ENCODE measurements around the gene SRGAP3.

Gene SRGAP3

GRCh38 chr3:9229325-9229724 is 20.1 kb downstream of the SRGAP3 start:
- H3K4me1 ChIP-seq: peaks cover 4% of the 10 kb centered on the region; the same call in 1 of the 2 replicates
- no peak overlapping the region for H3K4me3 ChIP-seq
- no peaks in the 10 kb centered on the region for H3K27me3 ChIP-seq (ENCODE audit: low read depth)
- H3K9me3 ChIP-seq: no peaks in the 10 kb centered on the region
- in situ Hi-C loops (cut with MboI; ENCODE audit: low sequenced_read_pairs): no loop called here
- no peak for DNase-seq (ENCODE audit: low spot score in 2 of 2)
- H3K36me3 ChIP-seq (replicated peaks): no peaks in the 10 kb centered on the region

GRCh38 chr3:9226326-9226725 is 23.1 kb downstream of the SRGAP3 start:
- Histone ChIP-seq H3K4me1 (peaks cover 4% of the 10 kb centered on the region; the same call in 1 of the 2 replicates), H3K9me3 (no peaks in the 10 kb centered on the region), H3K27me3 (ENCODE audit: low read depth) (no peaks in the 10 kb centered on the region), H3K4me3 (no peak overlapping the region), H3K36me3 (replicated peaks) (no peaks in the 10 kb centered on the region)
- in situ Hi-C loops (cut with MboI; ENCODE audit: low sequenced_read_pairs): no loop called here
- no peak for DNase-seq (ENCODE audit: low spot score in 2 of 2)

GRCh38 chr3:9225268-9225667 is 24.2 kb downstream of the SRGAP3 start:
- in situ Hi-C loops (cut with MboI; ENCODE audit: low sequenced_read_pairs): no loop called here
- Histone ChIP-seq H3K27me3 (ENCODE audit: low read depth) (no peaks in the 10 kb centered on the region), H3K9me3 (no peaks in the 10 kb centered on the region), H3K36me3 (replicated peaks) (no peaks in the 10 kb centered on the region), H3K4me1 (peaks cover 4% of the 10 kb centered on the region; the same call in 1 of the 2 replicates), H3K4me3 (no peak overlapping the region)
- DNase-seq (ENCODE audit: low spot score in 2 of 2): no peak

GRCh38 chr3:9224490-9224889 is 25.0 kb downstream of the SRGAP3 start:
- no peaks in the 10 kb centered on the region for H3K9me3 ChIP-seq
- in situ Hi-C loops (cut with MboI; ENCODE audit: low sequenced_read_pairs): no loop called here
- no peak for DNase-seq (ENCODE audit: low spot score in 2 of 2)
- H3K4me3 ChIP-seq: no peak overlapping the region
- no peaks in the 10 kb centered on the region for H3K36me3 ChIP-seq (replicated peaks)
- peaks cover 4% of the 10 kb centered on the region; the same call in 1 of the 2 replicates for H3K4me1 ChIP-seq
- no peaks in the 10 kb centered on the region for H3K27me3 ChIP-seq (ENCODE audit: low read depth)

GRCh38 chr3:9223672-9224071 is 25.8 kb downstream of the SRGAP3 start:
- H3K4me3 ChIP-seq: no peak overlapping the region
- no peak for DNase-seq (ENCODE audit: low spot score in 2 of 2)
- H3K9me3 ChIP-seq: no peaks in the 10 kb centered on the region
- no peaks in the 10 kb centered on the region for H3K27me3 ChIP-seq (ENCODE audit: low read depth)
- H3K4me1 ChIP-seq: peaks cover 4% of the 10 kb centered on the region; the same call in 1 of the 2 replicates
- in situ Hi-C loops (cut with MboI; ENCODE audit: low sequenced_read_pairs): no loop called here
- H3K36me3 ChIP-seq (replicated peaks): no peaks in the 10 kb centered on the region

- Histone ChIP-seq H3K27me3 (ENCODE audit: low read depth) (no peaks in the 10 kb centered on the region), H3K4me3 (no peak overlapping the region), H3K9me3 (no peaks in the 10 kb centered on the region), H3K4me1 (peaks cover 4% of the 10 kb centered on the region; the same call in 1 of the 2 replicates), H3K36me3 (replicated peaks) (no peaks in the 10 kb centered on the region)
- no peak for DNase-seq (ENCODE audit: low spot score in 2 of 2)
- in situ Hi-C loops (cut with MboI; ENCODE audit: low sequenced_read_pairs): no loop called here
Observed at GRCh38 chr3:9222956-9223639, 26.3 kb downstream of the SRGAP3 start.

- no peaks in the 10 kb centered on the region for H3K27me3 ChIP-seq (ENCODE audit: low read depth)
Observed at GRCh38 chr3:9222049-9222448, 27.4 kb downstream of the SRGAP3 start.

GRCh38 chr3:9218514-9218846 is 31.0 kb downstream of the SRGAP3 start:
- Histone ChIP-seq H3K4me3 (no peak overlapping the region), H3K27me3 (ENCODE audit: low read depth) (no peaks in the 10 kb centered on the region), H3K9me3 (no peaks in the 10 kb centered on the region), H3K36me3 (replicated peaks) (no peaks in the 10 kb centered on the region), H3K4me1 (peaks cover 5% of the 10 kb centered on the region)
- no peak for DNase-seq (ENCODE audit: low spot score in 2 of 2)
- in situ Hi-C loops (cut with MboI; ENCODE audit: low sequenced_read_pairs): no loop called here

More at GRCh38 chr3:9222049-9222448, 27.4 kb downstream of the SRGAP3 start:
- in situ Hi-C loops (cut with MboI; ENCODE audit: low sequenced_read_pairs): no loop called here
- Histone ChIP-seq H3K4me1 (peaks cover 4% of the 10 kb centered on the region; the same call in 1 of the 2 replicates), H3K36me3 (replicated peaks) (no peaks in the 10 kb centered on the region), H3K9me3 (no peaks in the 10 kb centered on the region), H3K4me3 (no peak overlapping the region)
- no peak for DNase-seq (ENCODE audit: low spot score in 2 of 2)

- H3K27me3 ChIP-seq (ENCODE audit: low read depth): no peaks in the 10 kb centered on the region
- in situ Hi-C loops (cut with MboI; ENCODE audit: low sequenced_read_pairs): no loop called here
- no peak overlapping the region for H3K4me3 ChIP-seq
- no peaks in the 10 kb centered on the region for H3K9me3 ChIP-seq
- no peaks in the 10 kb centered on the region for H3K36me3 ChIP-seq (replicated peaks)
- no peak for DNase-seq (ENCODE audit: low spot score in 2 of 2)
- H3K4me1 ChIP-seq: peaks cover 5% of the 10 kb centered on the region
Observed at GRCh38 chr3:9217784-9218513, 31.5 kb downstream of the SRGAP3 start.

- Histone ChIP-seq H3K36me3 (replicated peaks) (no peaks in the 10 kb centered on the region), H3K4me3 (no peak overlapping the region), H3K4me1 (peaks cover 5% of the 10 kb centered on the region), H3K27me3 (ENCODE audit: low read depth) (no peaks in the 10 kb centered on the region), H3K9me3 (no peaks in the 10 kb centered on the region)
- in situ Hi-C loops (cut with MboI; ENCODE audit: low sequenced_read_pairs): no loop called here
- DNase-seq (ENCODE audit: low spot score in 2 of 2): no peak
Observed at GRCh38 chr3:9216736-9217135, 32.7 kb downstream of the SRGAP3 start.

- in situ Hi-C loops (cut with MboI; ENCODE audit: low sequenced_read_pairs): no loop called here
- no peaks in the 10 kb centered on the region for H3K36me3 ChIP-seq (replicated peaks)
Observed at GRCh38 chr3:9214599-9214998, 34.8 kb downstream of the SRGAP3 start.

GRCh38 chr3:9214185-9214584 is 35.3 kb downstream of the SRGAP3 start:
- DNase-seq (ENCODE audit: low spot score in 2 of 2): no peak
- Histone ChIP-seq H3K27me3 (ENCODE audit: low read depth) (no peaks in the 10 kb centered on the region), H3K36me3 (replicated peaks) (no peaks in the 10 kb centered on the region), H3K4me1 (peaks cover 5% of the 10 kb centered on the region), H3K9me3 (no peaks in the 10 kb centered on the region), H3K4me3 (no peak overlapping the region)
- in situ Hi-C loops (cut with MboI; ENCODE audit: low sequenced_read_pairs): no loop called here

More at GRCh38 chr3:9214599-9214998, 34.8 kb downstream of the SRGAP3 start:
- H3K4me3 ChIP-seq: no peak overlapping the region
- DNase-seq (ENCODE audit: low spot score in 2 of 2): peak in 1 of 2 experiments; percentile 34
- H3K27me3 ChIP-seq (ENCODE audit: low read depth): no peaks in the 10 kb centered on the region
- no peaks in the 10 kb centered on the region for H3K9me3 ChIP-seq
- H3K4me1 ChIP-seq: peaks cover 5% of the 10 kb centered on the region

- H3K4me3 ChIP-seq: no peak overlapping the region
- H3K4me1 ChIP-seq: peaks cover 5% of the 10 kb centered on the region
- H3K27me3 ChIP-seq (ENCODE audit: low read depth): no peaks in the 10 kb centered on the region
- H3K9me3 ChIP-seq: no peaks in the 10 kb centered on the region
- in situ Hi-C loops (cut with MboI; ENCODE audit: low sequenced_read_pairs): no loop called here
- H3K36me3 ChIP-seq (replicated peaks): no peaks in the 10 kb centered on the region
- no peak for DNase-seq (ENCODE audit: low spot score in 2 of 2)
Observed at GRCh38 chr3:9213019-9213634, 36.3 kb downstream of the SRGAP3 start.
